ENCODE data around the gene TMEM80.

DNA sequence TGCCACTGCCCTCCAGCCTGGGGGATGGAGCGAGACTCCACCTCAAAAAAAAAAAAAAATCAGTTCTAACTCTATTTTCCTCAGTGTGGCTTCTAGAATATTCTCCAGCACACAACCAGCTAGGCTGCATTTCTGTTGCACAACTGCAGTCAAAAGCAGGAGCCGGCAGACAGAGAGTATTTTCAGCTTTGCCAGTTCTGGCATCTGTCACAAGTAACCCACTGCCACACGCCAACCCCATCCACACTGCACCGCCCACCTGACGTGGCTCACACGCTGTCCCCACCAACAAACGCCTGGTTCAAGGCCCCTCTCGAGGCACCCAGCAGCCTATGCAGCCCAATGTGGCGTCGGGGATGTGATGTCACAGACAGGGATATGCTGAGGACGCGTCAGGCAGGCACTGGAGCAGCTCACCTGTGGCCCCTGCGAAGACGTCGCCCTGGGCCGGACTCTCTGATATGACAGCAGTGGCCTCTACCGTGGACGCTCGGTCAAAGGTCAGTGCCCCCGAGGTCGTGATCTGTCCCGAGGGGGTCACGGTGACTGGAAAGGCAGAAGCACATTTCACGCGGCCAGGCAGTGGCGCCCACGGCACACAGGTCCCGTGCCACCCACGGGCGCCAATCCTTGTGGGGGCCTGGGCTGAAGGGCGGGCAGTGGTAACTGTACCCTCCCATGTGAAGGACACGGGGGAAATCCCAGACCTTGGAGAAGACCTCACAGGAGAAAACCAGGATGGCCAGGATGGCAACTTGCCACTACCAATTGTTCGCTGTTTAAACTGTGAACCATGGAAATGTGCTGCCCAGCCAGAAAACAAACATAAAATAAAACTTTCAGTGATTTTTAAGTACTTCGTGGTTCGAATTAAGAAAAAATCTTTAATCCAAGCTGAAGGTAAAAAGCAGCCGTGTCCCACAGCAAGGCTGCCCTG, 16.1 kb upstream of the TMEM80 start:
- TF ChIP-seq, protein P1, sequence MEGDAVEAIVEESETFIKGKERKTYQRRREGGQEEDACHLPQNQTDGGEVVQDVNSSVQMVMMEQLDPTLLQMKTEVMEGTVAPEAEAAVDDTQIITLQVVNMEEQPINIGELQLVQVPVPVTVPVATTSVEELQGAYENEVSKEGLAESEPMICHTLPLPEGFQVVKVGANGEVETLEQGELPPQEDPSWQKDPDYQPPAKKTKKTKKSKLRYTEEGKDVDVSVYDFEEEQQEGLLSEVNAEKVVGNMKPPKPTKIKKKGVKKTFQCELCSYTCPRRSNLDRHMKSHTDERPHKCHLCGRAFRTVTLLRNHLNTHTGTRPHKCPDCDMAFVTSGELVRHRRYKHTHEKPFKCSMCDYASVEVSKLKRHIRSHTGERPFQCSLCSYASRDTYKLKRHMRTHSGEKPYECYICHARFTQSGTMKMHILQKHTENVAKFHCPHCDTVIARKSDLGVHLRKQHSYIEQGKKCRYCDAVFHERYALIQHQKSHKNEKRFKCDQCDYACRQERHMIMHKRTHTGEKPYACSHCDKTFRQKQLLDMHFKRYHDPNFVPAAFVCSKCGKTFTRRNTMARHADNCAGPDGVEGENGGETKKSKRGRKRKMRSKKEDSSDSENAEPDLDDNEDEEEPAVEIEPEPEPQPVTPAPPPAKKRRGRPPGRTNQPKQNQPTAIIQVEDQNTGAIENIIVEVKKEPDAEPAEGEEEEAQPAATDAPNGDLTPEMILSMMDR (IDR thresholded peaks at IDR 0.05; ENCODE audit: low read depth, low read length, missing input control): no peak
- TF ChIP-seq JUND (IDR thresholded peaks at IDR 0.05) (no peak), RXRA (IDR thresholded peaks at IDR 0.05) (peak; percentile 96 to 100)
- TF ChIP-seq, protein P2, sequence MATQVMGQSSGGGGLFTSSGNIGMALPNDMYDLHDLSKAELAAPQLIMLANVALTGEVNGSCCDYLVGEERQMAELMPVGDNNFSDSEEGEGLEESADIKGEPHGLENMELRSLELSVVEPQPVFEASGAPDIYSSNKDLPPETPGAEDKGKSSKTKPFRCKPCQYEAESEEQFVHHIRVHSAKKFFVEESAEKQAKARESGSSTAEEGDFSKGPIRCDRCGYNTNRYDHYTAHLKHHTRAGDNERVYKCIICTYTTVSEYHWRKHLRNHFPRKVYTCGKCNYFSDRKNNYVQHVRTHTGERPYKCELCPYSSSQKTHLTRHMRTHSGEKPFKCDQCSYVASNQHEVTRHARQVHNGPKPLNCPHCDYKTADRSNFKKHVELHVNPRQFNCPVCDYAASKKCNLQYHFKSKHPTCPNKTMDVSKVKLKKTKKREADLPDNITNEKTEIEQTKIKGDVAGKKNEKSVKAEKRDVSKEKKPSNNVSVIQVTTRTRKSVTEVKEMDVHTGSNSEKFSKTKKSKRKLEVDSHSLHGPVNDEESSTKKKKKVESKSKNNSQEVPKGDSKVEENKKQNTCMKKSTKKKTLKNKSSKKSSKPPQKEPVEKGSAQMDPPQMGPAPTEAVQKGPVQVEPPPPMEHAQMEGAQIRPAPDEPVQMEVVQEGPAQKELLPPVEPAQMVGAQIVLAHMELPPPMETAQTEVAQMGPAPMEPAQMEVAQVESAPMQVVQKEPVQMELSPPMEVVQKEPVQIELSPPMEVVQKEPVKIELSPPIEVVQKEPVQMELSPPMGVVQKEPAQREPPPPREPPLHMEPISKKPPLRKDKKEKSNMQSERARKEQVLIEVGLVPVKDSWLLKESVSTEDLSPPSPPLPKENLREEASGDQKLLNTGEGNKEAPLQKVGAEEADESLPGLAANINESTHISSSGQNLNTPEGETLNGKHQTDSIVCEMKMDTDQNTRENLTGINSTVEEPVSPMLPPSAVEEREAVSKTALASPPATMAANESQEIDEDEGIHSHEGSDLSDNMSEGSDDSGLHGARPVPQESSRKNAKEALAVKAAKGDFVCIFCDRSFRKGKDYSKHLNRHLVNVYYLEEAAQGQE (IDR thresholded peaks at IDR 0.05): no peak
- TF ChIP-seq, protein P3, sequence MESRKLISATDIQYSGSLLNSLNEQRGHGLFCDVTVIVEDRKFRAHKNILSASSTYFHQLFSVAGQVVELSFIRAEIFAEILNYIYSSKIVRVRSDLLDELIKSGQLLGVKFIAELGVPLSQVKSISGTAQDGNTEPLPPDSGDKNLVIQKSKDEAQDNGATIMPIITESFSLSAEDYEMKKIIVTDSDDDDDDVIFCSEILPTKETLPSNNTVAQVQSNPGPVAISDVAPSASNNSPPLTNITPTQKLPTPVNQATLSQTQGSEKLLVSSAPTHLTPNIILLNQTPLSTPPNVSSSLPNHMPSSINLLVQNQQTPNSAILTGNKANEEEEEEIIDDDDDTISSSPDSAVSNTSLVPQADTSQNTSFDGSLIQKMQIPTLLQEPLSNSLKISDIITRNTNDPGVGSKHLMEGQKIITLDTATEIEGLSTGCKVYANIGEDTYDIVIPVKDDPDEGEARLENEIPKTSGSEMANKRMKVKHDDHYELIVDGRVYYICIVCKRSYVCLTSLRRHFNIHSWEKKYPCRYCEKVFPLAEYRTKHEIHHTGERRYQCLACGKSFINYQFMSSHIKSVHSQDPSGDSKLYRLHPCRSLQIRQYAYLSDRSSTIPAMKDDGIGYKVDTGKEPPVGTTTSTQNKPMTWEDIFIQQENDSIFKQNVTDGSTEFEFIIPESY (IDR thresholded peaks at IDR 0.05): no peak
- TF ChIP-seq, protein P4, sequence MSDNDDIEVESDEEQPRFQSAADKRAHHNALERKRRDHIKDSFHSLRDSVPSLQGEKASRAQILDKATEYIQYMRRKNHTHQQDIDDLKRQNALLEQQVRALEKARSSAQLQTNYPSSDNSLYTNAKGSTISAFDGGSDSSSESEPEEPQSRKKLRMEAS (IDR thresholded peaks at IDR 0.05): no peak

Data from liver (tissue), 3 donors.